ENCODE measurements around the gene RNASE7.

Gene RNASE7

DNA sequence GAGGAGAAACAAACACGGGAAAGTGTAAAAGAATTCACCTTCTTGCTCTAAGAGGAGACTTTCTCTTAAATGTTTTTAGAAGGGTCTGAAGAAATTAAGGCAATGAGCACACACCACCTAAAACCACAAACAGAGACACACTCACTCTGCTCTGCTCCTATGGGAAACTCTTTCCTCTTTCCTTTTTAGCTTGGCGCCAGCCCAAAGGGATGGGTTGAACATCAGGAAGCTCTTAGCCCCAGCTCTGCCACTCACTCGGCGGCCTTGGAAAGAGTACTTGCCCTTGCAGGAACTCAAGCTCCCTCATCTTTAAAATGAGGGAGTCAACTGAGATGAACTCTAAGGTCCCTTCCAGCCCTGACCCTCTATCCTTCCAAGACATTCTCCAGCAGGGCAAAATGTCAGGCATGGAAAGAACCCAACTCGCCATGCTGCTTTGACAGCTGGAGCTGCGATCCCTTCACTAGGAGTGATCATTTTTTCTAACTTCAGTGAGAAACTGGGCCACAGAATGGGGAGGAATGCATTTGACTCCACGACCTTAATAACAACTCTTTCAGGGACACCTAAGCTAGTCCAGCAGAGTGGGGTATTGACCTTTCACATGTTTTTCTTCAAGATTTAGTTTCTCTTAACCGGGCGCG is 14.5 kb downstream of the RNASE7 start:
- no peaks in the 10 kb centered on the region for H3F3A ChIP-seq (ENCODE audit: insufficient read depth)
- no peaks in the 10 kb centered on the region for H3K79me2 ChIP-seq (ENCODE audit: insufficient read depth, low read length)
- no peak overlapping the region for H3K4me2 ChIP-seq (ENCODE audit: low read depth, low read length, poor library complexity, severe bottlenecking)
- no peak for TF ChIP-seq EZH2phosphoT487 (conservative IDR thresholded peaks at IDR 0.05; ENCODE audit: low read length)
- TF ChIP-seq, protein P1, sequence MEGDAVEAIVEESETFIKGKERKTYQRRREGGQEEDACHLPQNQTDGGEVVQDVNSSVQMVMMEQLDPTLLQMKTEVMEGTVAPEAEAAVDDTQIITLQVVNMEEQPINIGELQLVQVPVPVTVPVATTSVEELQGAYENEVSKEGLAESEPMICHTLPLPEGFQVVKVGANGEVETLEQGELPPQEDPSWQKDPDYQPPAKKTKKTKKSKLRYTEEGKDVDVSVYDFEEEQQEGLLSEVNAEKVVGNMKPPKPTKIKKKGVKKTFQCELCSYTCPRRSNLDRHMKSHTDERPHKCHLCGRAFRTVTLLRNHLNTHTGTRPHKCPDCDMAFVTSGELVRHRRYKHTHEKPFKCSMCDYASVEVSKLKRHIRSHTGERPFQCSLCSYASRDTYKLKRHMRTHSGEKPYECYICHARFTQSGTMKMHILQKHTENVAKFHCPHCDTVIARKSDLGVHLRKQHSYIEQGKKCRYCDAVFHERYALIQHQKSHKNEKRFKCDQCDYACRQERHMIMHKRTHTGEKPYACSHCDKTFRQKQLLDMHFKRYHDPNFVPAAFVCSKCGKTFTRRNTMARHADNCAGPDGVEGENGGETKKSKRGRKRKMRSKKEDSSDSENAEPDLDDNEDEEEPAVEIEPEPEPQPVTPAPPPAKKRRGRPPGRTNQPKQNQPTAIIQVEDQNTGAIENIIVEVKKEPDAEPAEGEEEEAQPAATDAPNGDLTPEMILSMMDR (IDR thresholded peaks at IDR 0.05; ENCODE audit: insufficient read depth, low read length, poor library complexity, severe bottlenecking): no peak
- no peaks in the 10 kb centered on the region for H3K9me2 ChIP-seq (replicated peaks; ENCODE audit: insufficient read depth, low read length)
- H3K36me3 ChIP-seq (ENCODE audit: low read length): no peaks in the 10 kb centered on the region
- no peaks in the 10 kb centered on the region for H3K27me3 ChIP-seq (ENCODE audit: low read length)
- no peak overlapping the region for H2AFZ ChIP-seq (ENCODE audit: low read depth, low read length, severe bottlenecking)
- no peaks in the 10 kb centered on the region for H3K9me3 ChIP-seq (ENCODE audit: insufficient read depth, low read length)
- no peak overlapping the region for H3K4me3 ChIP-seq (ENCODE audit: insufficient read depth, low read length, poor library complexity, severe bottlenecking)
- no peaks in the 10 kb centered on the region for H4K20me1 ChIP-seq (ENCODE audit: low read depth, low read length)
- no peak overlapping the region for H3K27ac ChIP-seq (ENCODE audit: low read depth, low read length)
- H3K9ac ChIP-seq (ENCODE audit: low read length): no peak overlapping the region

DNA sequence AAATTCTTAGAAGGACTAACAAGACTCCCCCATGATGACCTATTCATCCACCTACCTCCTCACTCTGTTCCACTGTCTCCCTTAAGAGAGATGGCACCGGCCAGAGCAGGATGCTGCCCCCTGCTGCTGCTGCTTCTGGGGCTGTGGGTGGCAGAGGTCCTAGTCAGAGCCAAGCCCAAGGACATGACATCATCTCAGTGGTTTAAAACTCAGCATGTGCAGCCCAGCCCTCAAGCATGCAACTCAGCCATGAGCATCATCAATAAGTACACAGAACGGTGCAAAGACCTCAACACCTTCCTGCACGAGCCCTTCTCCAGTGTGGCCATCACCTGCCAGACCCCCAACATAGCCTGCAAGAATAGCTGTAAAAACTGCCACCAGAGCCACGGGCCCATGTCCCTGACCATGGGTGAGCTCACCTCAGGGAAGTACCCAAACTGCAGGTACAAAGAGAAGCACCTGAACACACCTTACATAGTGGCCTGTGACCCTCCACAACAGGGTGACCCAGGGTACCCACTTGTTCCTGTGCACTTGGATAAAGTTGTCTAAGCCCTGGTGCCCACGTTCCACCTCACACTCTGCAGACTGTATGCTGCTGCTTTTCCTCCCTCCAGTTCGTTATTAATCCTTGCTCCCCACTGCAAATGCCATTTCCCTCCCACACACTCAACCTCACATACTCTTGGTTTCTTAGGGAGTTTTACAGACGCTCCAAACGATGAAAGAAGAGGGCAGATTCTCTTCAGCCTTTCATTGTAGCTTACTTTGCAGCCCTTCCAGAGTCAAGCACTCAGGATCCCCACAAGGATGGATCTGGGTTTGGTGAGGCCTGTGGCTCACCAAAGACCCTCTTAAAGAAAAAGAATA is 15.9 kb downstream of the RNASE7 start, which contains the start of gene RNASE8:
TSS of gene RNASE8 (plus strand) at position 20 of the 873 bp plus-strand sequence. CDS start at position 91, 71 bp downstream.
- H3K4me3 ChIP-seq (ENCODE audit: insufficient read depth, low read length, poor library complexity, severe bottlenecking): no peak within 1 kb of the TSS
- no peaks in the 10 kb centered on the region for H3F3A ChIP-seq (ENCODE audit: insufficient read depth)
- no peaks in the 10 kb centered on the region for H3K79me2 ChIP-seq (ENCODE audit: insufficient read depth, low read length)
- no peaks in the 10 kb centered on the region for H3K9me3 ChIP-seq (ENCODE audit: insufficient read depth, low read length)
- H4K20me1 ChIP-seq (ENCODE audit: low read depth, low read length): no peaks in the 10 kb centered on the region
- no peak within 1 kb of the TSS for H3K4me2 ChIP-seq (ENCODE audit: low read depth, low read length, poor library complexity, severe bottlenecking)
- no peak within 1 kb of the TSS for H3K9ac ChIP-seq (ENCODE audit: low read length)
- H3K9me2 ChIP-seq (replicated peaks; ENCODE audit: insufficient read depth, low read length): no peaks in the 10 kb centered on the region
- H2AFZ ChIP-seq (ENCODE audit: low read depth, low read length, severe bottlenecking): no peak within 1 kb of the TSS
- no peak for TF ChIP-seq EZH2phosphoT487 (conservative IDR thresholded peaks at IDR 0.05; ENCODE audit: low read length)
- TF ChIP-seq, protein P1 (IDR thresholded peaks at IDR 0.05; ENCODE audit: insufficient read depth, low read length, poor library complexity, severe bottlenecking): no peak
- no peaks in the 10 kb centered on the region for H3K36me3 ChIP-seq (ENCODE audit: low read length)
- no peaks in the 10 kb centered on the region for H3K27me3 ChIP-seq (ENCODE audit: low read length)
- no peak within 1 kb of the TSS for H3K27ac ChIP-seq (ENCODE audit: low read depth, low read length)

DNA sequence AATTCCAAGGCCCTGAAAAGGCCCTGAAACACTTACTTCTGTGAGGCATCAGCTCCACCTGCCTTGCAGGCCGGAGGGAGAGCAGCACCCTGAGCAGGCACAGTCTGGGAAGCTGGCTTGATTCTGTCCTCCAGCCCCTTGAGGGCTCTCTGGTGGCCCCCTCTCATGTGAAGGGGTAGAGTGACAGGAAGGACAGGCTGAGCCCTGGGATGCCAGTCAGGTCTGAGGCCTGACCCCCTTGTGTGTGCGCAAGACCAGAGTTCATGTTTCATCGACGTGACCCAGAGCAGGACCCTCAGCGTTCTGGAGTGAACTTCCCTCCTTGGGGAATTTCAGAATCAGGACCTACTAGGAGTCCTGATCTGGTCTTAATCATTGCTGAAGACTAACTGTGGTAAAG is 16.7 kb downstream of the RNASE7 start:
- H4K20me1 ChIP-seq (ENCODE audit: low read depth, low read length): no peaks in the 10 kb centered on the region
- H3K27me3 ChIP-seq (ENCODE audit: low read length): no peaks in the 10 kb centered on the region
- H3K4me2 ChIP-seq (ENCODE audit: low read depth, low read length, poor library complexity, severe bottlenecking): no peak overlapping the region
- H3K36me3 ChIP-seq (ENCODE audit: low read length): no peaks in the 10 kb centered on the region
- H3K79me2 ChIP-seq (ENCODE audit: insufficient read depth, low read length): no peaks in the 10 kb centered on the region
- no peak overlapping the region for H3K9ac ChIP-seq (ENCODE audit: low read length)
- H3K9me2 ChIP-seq (replicated peaks; ENCODE audit: insufficient read depth, low read length): no peaks in the 10 kb centered on the region
- no peak overlapping the region for H2AFZ ChIP-seq (ENCODE audit: low read depth, low read length, severe bottlenecking)
- H3K4me3 ChIP-seq (ENCODE audit: insufficient read depth, low read length, poor library complexity, severe bottlenecking): no peak overlapping the region
- no peaks in the 10 kb centered on the region for H3F3A ChIP-seq (ENCODE audit: insufficient read depth)
- no peak for TF ChIP-seq EZH2phosphoT487 (conservative IDR thresholded peaks at IDR 0.05; ENCODE audit: low read length)
- TF ChIP-seq, protein P1 (IDR thresholded peaks at IDR 0.05; ENCODE audit: insufficient read depth, low read length, poor library complexity, severe bottlenecking): no peak
- no peak overlapping the region for H3K27ac ChIP-seq (ENCODE audit: low read depth, low read length)
- no peaks in the 10 kb centered on the region for H3K9me3 ChIP-seq (ENCODE audit: insufficient read depth, low read length)
